ENCODE measurements around the gene CORO7. TPM values are rescaled to one million over a fixed set of nuclear protein-coding genes. Genes with fewer than 3 reads are reported as not detected.

The CORO7 gene
- total and polyA plus RNA-seq, 9 of the 15 experiments (the other 6 are each of a cell fraction or from before 2014, with no cell fraction given), result 0.45 to 77.2 (median 18.7) TPM

- TF ChIP-seq THRB (CRISPR knock-in tag; conservative IDR thresholded peaks at IDR 0.05), result peak; percentile 68; the same call in 1 of the 2 replicates
- no peak for TF ChIP-seq PREB (CRISPR knock-in tag; IDR thresholded peaks at IDR 0.05)
- 0 out of 4 replicates have a peak, but pooled peaks of 1 of the 2 experiments have one; percentile 18 for TF ChIP-seq RAD21 (CRISPR knock-in tag; conservative IDR thresholded peaks at IDR 0.05 in 1 of 2, IDR thresholded peaks at IDR 0.05 in 1 of 2)
- no peak for TF ChIP-seq SRSF1 (IDR thresholded peaks at IDR 0.05; ENCODE audit: low read depth, low read length)
- no peak for TF ChIP-seq ZFP30 (CRISPR knock-in tag; IDR thresholded peaks at IDR 0.05; ENCODE audit: borderline replicate concordance)
- TF ChIP-seq, protein P1, sequence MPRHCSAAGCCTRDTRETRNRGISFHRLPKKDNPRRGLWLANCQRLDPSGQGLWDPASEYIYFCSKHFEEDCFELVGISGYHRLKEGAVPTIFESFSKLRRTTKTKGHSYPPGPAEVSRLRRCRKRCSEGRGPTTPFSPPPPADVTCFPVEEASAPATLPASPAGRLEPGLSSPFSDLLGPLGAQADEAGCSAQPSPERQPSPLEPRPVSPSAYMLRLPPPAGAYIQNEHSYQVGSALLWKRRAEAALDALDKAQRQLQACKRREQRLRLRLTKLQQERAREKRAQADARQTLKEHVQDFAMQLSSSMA (CRISPR knock-in tag; IDR thresholded peaks at IDR 0.05), result no peak
- TF ChIP-seq, protein P2, sequence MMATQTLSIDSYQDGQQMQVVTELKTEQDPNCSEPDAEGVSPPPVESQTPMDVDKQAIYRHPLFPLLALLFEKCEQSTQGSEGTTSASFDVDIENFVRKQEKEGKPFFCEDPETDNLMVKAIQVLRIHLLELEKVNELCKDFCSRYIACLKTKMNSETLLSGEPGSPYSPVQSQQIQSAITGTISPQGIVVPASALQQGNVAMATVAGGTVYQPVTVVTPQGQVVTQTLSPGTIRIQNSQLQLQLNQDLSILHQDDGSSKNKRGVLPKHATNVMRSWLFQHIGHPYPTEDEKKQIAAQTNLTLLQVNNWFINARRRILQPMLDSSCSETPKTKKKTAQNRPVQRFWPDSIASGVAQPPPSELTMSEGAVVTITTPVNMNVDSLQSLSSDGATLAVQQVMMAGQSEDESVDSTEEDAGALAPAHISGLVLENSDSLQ (IDR thresholded peaks at IDR 0.05), result no peak
- no peak for TF ChIP-seq SRSF3 (IDR thresholded peaks at IDR 0.05; ENCODE audit: insufficient read depth, low read length)
- TF ChIP-seq CHD2 (IDR thresholded peaks at IDR 0.05; ENCODE audit: low read depth, low read length), result no peak
- TF ChIP-seq ASH1L (IDR thresholded peaks at IDR 0.05; ENCODE audit: borderline replicate concordance, low read depth, partially characterized antibody), result no peak
- TF ChIP-seq NFIC (IDR thresholded peaks at IDR 0.05), result no peak
- TF ChIP-seq ZNF436 (CRISPR knock-in tag; IDR thresholded peaks at IDR 0.05), result no peak
- TF ChIP-seq HSF4 (CRISPR knock-in tag; IDR thresholded peaks at IDR 0.05; ENCODE audit: borderline replicate concordance), result peak; percentile 95; the same call in 1 of the 2 replicates
- no peak for TF ChIP-seq ZKSCAN3 (CRISPR knock-in tag; IDR thresholded peaks at IDR 0.05)
- TF ChIP-seq, protein P3, sequence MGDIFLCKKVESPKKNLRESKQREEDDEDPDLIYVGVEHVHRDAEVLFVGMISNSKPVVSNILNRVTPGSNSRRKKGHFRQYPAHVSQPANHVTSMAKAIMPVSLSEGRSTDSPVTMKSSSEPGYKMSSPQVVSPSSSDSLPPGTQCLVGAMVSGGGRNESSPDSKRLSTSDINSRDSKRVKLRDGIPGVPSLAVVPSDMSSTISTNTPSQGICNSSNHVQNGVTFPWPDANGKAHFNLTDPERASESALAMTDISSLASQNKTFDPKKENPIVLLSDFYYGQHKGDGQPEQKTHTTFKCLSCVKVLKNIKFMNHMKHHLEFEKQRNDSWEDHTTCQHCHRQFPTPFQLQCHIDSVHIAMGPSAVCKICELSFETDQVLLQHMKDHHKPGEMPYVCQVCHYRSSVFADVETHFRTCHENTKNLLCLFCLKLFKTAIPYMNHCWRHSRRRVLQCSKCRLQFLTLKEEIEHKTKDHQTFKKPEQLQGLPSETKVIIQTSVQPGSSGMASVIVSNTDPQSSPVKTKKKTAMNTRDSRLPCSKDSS (IDR thresholded peaks at IDR 0.05; ENCODE audit: low read depth, partially characterized antibody), result no peak
- TF ChIP-seq, protein P4, sequence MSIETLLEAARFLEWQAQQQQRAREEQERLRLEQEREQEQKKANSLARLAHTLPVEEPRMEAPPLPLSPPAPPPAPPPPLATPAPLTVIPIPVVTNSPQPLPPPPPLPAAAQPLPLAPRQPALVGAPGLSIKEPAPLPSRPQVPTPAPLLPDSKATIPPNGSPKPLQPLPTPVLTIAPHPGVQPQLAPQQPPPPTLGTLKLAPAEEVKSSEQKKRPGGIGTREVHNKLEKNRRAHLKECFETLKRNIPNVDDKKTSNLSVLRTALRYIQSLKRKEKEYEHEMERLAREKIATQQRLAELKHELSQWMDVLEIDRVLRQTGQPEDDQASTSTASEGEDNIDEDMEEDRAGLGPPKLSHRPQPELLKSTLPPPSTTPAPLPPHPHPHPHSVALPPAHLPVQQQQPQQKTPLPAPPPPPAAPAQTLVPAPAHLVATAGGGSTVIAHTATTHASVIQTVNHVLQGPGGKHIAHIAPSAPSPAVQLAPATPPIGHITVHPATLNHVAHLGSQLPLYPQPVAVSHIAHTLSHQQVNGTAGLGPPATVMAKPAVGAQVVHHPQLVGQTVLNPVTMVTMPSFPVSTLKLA (conservative IDR thresholded peaks at IDR 0.05), result no peak
- TF ChIP-seq ZNF76 (CRISPR knock-in tag; IDR thresholded peaks at IDR 0.05; ENCODE audit: borderline replicate concordance), result peak; percentile 95
- no peak for TF ChIP-seq STAT5A (IDR thresholded peaks at IDR 0.05; ENCODE audit: borderline replicate concordance, low read length)
- TF ChIP-seq EHMT2 (IDR thresholded peaks at IDR 0.05), result no peak
These were observed 34.6 kb upstream of the CORO7 start (continued) for GRCh38 chr16:4450931-4451519.

Measured in K562 (cell line).